HG03196 (cell line): ENCODE results near the gene MEGF6.

ENCODE experiments used
- ATAC-seq: cut with Tn5 transposase; IDR thresholded peaks from one replicate; pipeline ENCODE4 v1.9.1; 2021; ENCODE audit not compliant: unreplicated experiment

Gene MEGF6

GRCh38 chr1:3558036-3558726, 53.1 kb downstream of the MEGF6 start:
- ATAC-seq: no peak

GRCh38 chr1:3557366-3557765, 53.9 kb downstream of the MEGF6 start:
- no peak for ATAC-seq

GRCh38 chr1:3556336-3556735, 55.0 kb downstream of the MEGF6 start:
- ATAC-seq: no peak

- ATAC-seq: no peak
These were observed 56.0 kb downstream of the MEGF6 start for GRCh38 chr1:3555131-3555920.

GRCh38 chr1:3553940-3554223, 57.4 kb downstream of the MEGF6 start:
- no peak for ATAC-seq

- no peak for ATAC-seq
These were observed 58.0 kb downstream of the MEGF6 start for GRCh38 chr1:3553166-3553939.

- ATAC-seq: no peak
These were observed 58.6 kb downstream of the MEGF6 start for GRCh38 chr1:3552751-3553150.

GRCh38 chr1:3552176-3552575, 59.1 kb downstream of the MEGF6 start:
- no peak for ATAC-seq

- ATAC-seq: no peak
These were observed 59.6 kb downstream of the MEGF6 start for GRCh38 chr1:3551711-3552110.

- no peak for ATAC-seq
These were observed 60.0 kb downstream of the MEGF6 start for GRCh38 chr1:3551290-3551678.

GRCh38 chr1:3550511-3551289, 60.6 kb downstream of the MEGF6 start:
- no peak for ATAC-seq

GRCh38 chr1:3548895-3549294, 62.4 kb downstream of the MEGF6 start:
- no peak for ATAC-seq

GRCh38 chr1:3548156-3548893, 63.0 kb downstream of the MEGF6 start:
- ATAC-seq: no peak

- no peak for ATAC-seq
These were observed 64.0 kb downstream of the MEGF6 start for GRCh38 chr1:3547055-3548005.

GRCh38 chr1:3546048-3546384, 65.3 kb downstream of the MEGF6 start:
- ATAC-seq: no peak

- ATAC-seq: no peak
These were observed 65.8 kb downstream of the MEGF6 start for GRCh38 chr1:3545363-3546047.

GRCh38 chr1:3544040-3544977, 67.0 kb downstream of the MEGF6 start:
- ATAC-seq: no peak
